GM12878 (cell line): Measurements from ENCODE around the gene SHLD3. TPM values are rescaled to one million over a fixed set of nuclear protein-coding genes. Genes with fewer than 3 reads are reported as not detected.
A peak's percentile ranks its signal among the peaks of the same experiment; 100 is the strongest.

Source experiments
- ASH2L ChIP-seq: fragments of 300-600, 200-600 bp; sonication (generic); IDR thresholded peaks from 2 replicates; pipeline ENCODE4 v1.6.1; 2017; ENCODE audit warnings: low read depth, mild to moderate bottlenecking, borderline replicate concordance
- BCL3 ChIP-seq: IDR thresholded peaks from 2 replicates; pipeline ENCODE4 v1.6.1; 2011; ENCODE audit warnings: borderline replicate concordance, low read depth, mild to moderate bottlenecking, moderate library complexity, low read length; ENCODE audit not compliant: insufficient read depth, poor library complexity, severe bottlenecking
- BHLHE40 ChIP-seq, 2 experiments: fragments of 450-650 bp in 1 of 2; IDR thresholded peaks; 2 replicates each; pipeline ENCODE4 v1.6.1; 2011 to 2017; ENCODE audit warnings: low read depth in 2 of 2, borderline replicate concordance in 1 of 2, improper control_type of control experiment in 1 of 2, low read length in 1 of 2, mild to moderate bottlenecking in 1 of 2
- CREB1 ChIP-seq: IDR thresholded peaks from 2 replicates; pipeline ENCODE4 v1.6.1; 2012; ENCODE audit warnings: low read depth, mild to moderate bottlenecking, inconsistent platforms
- CTCF ChIP-seq, 3 experiments: IDR thresholded peaks in 2 of 3; conservative IDR thresholded peaks in 1 of 3; 2 replicates each; pipeline ENCODE4 v1.5.1; 2011; ENCODE audit warnings: low read depth in 3 of 3, low read length in 3 of 3, mild to moderate bottlenecking in 3 of 3, control low read depth in 2 of 3, moderate library complexity in 2 of 3, inconsistent platforms in 1 of 3, mixed read lengths in 1 of 3; ENCODE audit not compliant: control insufficient read depth in 2 of 3, insufficient read depth in 1 of 3; ENCODE audit errors: extremely low read depth in 1 of 3
- EED ChIP-seq: sonication (generic); IDR thresholded peaks from 2 replicates; pipeline ENCODE4 v1.6.1; 2016; ENCODE audit warnings: antibody characterized with exemption, low read depth
- HDGF ChIP-seq: fragments of 450-650 bp; IDR thresholded peaks from 2 replicates; pipeline ENCODE4 v1.6.1; 2016; ENCODE audit warnings: antibody characterized with exemption
- JUND ChIP-seq: IDR thresholded peaks from 2 replicates; pipeline ENCODE4 v1.6.1; 2012; ENCODE audit warnings: low read depth, mild to moderate bottlenecking, low read length, improper control_type of control experiment, moderate library complexity
- PAX5 ChIP-seq: IDR thresholded peaks from 2 replicates; pipeline ENCODE4 v1.6.1; 2011; ENCODE audit warnings: low read depth, low read length, borderline replicate concordance
- POLR2AphosphoS2 ChIP-seq: IDR thresholded peaks from 2 replicates; pipeline ENCODE4 v1.6.1; 2011; ENCODE audit warnings: low read depth, mild to moderate bottlenecking, low read length, improper control_type of control experiment, moderate library complexity
- RAD21 ChIP-seq: IDR thresholded peaks from 2 replicates; pipeline ENCODE4 v1.6.1; 2011; ENCODE audit warnings: mild to moderate bottlenecking, low read depth, low read length, moderate library complexity; ENCODE audit not compliant: insufficient read depth
- RCOR1 ChIP-seq: conservative IDR thresholded peaks from 2 replicates; pipeline ENCODE4 v1.6.1; 2012; ENCODE audit warnings: low read depth, low read length, improper control_type of control experiment
- RELB ChIP-seq: fragments of 450-650 bp; IDR thresholded peaks from 2 replicates; pipeline ENCODE4 v1.6.1; 2017; ENCODE audit warnings: low read depth, mild to moderate bottlenecking, moderate library complexity
- SIN3A ChIP-seq: IDR thresholded peaks from 2 replicates; pipeline ENCODE4 v1.6.1; 2012; ENCODE audit warnings: low read depth, low read length, improper control_type of control experiment
- ZNF687 ChIP-seq: fragments of 450-650 bp; IDR thresholded peaks from 2 replicates; pipeline ENCODE4 v1.6.1; 2017; ENCODE audit warnings: mild to moderate bottlenecking, moderate library complexity
- polyA plus RNA-seq, 11 experiments: library from polyadenylated mRNA; depleted of rRNA in 4 of 11; unstranded in 6 of 11; stranded (reverse) in 5 of 11; fragments of >200 nt; fragmentation: Nextera tagmentation in 4 of 11; fragmentation: Illumina TruSeq in 1 of 11; extraction: Ambion mirVana in 4 of 11; extraction: Trizol in 1 of 11; gene quantifications; 1 replicate in 1 of 11; 2 replicates in 10 of 11; pipeline versions ENCODE4 v1.2.1 to v1.2.3, GENCODE V29; 2011 to 2016; ENCODE audit warnings: inconsistent platforms in 2 of 11, missing spikeins in 2 of 11, low read depth in 1 of 11
- total RNA-seq, 4 experiments: library from RNA; depleted of rRNA in 3 of 4; stranded (reverse); fragments of >200 nt in 3 of 4; fragmentation: Illumina TruSeq in 1 of 4; extraction: Trizol in 1 of 4; gene quantifications; 2 replicates each; pipeline versions ENCODE4 v1.2.1 to v1.2.3, GENCODE V29; 2013 to 2021

The SHLD3 gene
- total and polyA plus RNA-seq, 10 of the 15 experiments (the other 5 are each of a cell fraction or from before 2014, with no cell fraction given) = 3.1 to 9.2 (median 5.7) TPM

GRCh38 chr5:65624025-65624570 lies 729 bp upstream of the SHLD3 start, which contains the start of gene TRIM23 (continued):
- TF ChIP-seq BHLHE40 (IDR thresholded peaks at IDR 0.05; ENCODE audit: borderline replicate concordance in 1 of 2, low read depth in 2 of 2, low read length in 1 of 2) (no peak), POLR2AphosphoS2 (peak; percentile 78), RAD21 (no peak), BCL3 (no peak), EED (no peak), SIN3A (peak; percentile 82; the same call in 1 of the 2 replicates), PAX5 (no peak), RELB (peak; percentile 21; the same call in 1 of the 2 replicates), ASH2L (no peak), HDGF (peak; percentile 41; the same call in 1 of the 2 replicates), CTCF (IDR thresholded peaks at IDR 0.05 in 2 of 3, conservative IDR thresholded peaks at IDR 0.05 in 1 of 3; ENCODE audit: control insufficient read depth in 2 of 3, extremely low read depth in 1 of 3, insufficient read depth in 1 of 3, low read depth in 3 of 3, low read length in 3 of 3) (peak in 1 of 3 experiments; percentile 20; a peak in 1 of 6 replicates), RCOR1 (0 out of 2 replicates have a peak, but pooled peaks have one; percentile 60), CREB1 (0 out of 2 replicates have a peak, but pooled peaks have one; percentile 57), ZNF687 (peak; percentile 89), JUND (0 out of 2 replicates have a peak, but pooled peaks have one; percentile 15)
